Bronchial smooth muscle cell (primary cell): Measurements from ENCODE around the gene FOXN1. TPM values are rescaled to one million over a fixed set of nuclear protein-coding genes. Genes with fewer than 3 reads are reported as not detected.

Experiments
- total RNA-seq: library from RNA; depleted of rRNA; stranded (reverse); fragments of >200 nt; gene quantifications from 2 replicates; pipeline ENCODE4 v1.2.1, GENCODE V29; 2014

FOXN1 gene, protein sequence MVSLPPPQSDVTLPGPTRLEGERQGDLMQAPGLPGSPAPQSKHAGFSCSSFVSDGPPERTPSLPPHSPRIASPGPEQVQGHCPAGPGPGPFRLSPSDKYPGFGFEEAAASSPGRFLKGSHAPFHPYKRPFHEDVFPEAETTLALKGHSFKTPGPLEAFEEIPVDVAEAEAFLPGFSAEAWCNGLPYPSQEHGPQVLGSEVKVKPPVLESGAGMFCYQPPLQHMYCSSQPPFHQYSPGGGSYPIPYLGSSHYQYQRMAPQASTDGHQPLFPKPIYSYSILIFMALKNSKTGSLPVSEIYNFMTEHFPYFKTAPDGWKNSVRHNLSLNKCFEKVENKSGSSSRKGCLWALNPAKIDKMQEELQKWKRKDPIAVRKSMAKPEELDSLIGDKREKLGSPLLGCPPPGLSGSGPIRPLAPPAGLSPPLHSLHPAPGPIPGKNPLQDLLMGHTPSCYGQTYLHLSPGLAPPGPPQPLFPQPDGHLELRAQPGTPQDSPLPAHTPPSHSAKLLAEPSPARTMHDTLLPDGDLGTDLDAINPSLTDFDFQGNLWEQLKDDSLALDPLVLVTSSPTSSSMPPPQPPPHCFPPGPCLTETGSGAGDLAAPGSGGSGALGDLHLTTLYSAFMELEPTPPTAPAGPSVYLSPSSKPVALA
- not detected in 2 replicates for total RNA-seq

DNA sequence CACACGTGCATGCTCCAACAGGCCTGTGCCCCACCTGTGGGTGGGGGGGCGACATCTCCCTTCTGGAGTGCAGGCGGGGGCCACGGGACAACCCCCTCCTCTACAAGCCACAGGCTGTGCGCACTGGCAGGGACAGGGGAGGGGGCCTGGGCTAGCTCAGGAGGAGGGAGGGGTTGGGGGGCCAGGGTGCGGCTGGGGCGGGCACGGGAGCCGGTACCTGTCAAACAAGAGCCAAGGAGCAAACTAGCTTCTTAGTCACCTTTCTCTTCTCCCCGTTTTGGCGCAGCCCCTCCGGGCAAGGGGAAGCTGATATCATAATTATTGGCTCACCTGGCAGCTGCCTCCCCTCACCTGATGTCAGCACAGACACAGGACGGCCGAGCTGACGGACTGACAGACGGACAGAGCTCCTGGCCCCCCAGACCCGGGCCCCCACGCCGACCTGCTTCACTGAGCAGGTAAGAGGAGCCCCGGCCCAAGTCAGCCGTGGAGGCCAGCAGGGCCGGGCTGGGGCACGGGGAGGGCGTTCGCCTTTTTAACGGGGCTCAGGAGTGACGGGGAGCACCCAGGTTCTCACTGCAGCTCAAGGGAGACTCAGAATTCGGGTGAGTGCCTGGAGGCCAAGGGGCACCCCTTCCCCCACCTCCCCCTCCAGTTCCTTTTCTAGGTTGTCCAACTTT, at the start of gene FOXN1:
TSS of gene FOXN1 (plus strand) at position 363 of the 680 bp plus-strand sequence. CDS start 17,622 bp downstream, outside the sequence.

DNA sequence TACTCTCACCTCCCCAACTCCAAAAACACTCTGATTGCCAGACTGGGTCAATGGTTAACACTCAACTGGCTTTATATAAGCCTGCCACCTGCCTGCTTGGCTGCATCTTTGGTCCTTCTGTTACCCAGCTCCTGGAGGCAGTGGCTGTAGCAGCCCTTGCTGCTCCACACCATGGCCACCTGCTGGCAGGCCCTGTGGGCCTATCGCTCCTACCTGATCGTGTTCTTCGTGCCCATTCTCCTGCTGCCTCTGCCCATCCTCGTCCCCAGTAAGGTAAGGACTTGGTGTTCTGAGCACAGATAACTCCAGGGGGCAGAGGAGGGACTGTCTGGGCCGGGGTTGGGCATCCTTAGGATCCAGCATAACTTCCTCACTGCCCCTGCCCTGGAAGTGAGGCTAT, 32.6 kb upstream of the FOXN1 start, which contains the start of gene SLC13A2:
TSS of gene SLC13A2 (plus strand) at position 103 of the 400 bp plus-strand sequence. CDS start at position 172, 69 bp downstream.

DNA sequence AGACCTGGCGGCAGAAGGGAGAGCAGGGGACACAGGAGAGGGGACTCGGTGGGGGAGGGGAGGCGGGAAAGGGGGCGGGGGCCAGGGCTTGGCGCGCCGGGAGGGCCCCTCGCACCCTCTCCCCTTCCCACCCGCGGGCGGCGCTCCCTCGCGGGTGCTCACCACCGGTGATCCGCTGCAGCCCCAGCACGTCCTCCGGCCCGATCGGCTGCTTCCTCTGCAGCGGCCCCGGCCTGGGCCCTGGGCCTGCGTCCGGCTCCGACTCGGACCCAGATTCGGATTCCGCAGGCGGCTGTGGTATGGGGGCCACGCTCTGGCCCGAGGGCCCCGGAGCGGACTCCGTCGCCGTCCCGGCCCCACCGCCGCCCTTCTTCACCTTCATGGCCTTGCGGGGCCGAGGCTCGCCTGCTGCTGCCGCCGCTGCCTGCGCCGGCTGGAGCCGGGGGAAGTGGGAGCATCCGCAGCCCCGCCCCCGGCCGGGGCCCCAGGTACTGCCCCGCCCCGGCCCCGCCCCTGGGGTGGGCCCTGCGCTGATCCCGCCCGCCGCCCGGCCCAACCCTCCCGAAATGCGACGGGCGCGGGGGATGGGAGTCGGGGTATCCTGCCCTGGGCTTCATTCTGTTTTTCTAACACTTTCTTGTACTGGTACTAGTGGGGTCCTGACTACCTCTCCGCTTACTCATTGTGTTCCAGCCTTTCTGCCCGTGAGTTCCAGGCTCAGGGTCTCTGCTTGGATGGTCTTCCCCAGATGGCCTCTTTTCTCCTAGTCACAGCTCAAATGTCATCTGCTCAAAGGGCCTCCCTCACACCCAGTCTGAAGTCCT, 46.2 kb downstream of the FOXN1 start, which contains the start of gene UNC119:
TSS of gene UNC119 (minus strand) at position 449 of the 824 bp plus-strand sequence. CDS start at position 382, 67 bp downstream.

DNA sequence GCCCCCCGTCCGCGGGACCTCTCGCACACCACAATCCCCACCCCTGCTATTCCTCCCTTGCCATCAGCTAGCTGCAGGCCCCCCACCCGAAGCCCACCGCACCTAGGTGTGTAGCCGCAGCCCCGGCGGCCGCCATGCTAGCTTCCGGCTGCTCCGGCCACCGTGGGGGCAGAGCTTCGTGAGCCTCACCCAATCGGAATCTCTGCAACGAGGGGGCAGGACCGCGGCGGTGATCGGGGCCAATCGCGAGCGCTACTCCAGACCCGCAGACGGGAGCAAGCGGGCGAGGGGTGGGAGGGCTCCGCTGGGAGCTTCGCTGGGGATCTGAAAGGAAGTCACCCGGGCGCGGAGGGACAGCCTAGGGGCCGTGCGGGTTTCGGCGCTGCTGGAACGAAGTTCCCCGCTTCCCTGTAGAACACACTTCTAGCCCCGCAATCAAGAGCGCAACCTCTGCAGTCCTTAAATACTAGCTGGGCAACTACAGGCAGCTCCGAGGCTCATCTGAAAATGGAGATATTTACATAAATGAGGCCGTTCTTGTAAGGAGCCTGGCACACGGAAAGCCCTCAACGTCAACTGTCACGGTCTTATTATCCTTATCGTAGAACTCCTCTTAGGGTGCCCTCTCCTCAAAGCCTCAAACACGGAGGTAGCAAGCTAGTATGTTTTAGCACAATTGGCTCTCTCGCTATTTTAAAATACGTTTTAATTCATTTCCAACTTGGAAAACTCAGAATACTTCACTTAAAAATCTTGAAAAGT, 65.4 kb downstream of the FOXN1 start, which contains the start of gene PIGS:
TSS of gene PIGS (minus strand) at position 164 of the 762 bp plus-strand sequence. CDS start at position 136, 28 bp downstream.

DNA sequence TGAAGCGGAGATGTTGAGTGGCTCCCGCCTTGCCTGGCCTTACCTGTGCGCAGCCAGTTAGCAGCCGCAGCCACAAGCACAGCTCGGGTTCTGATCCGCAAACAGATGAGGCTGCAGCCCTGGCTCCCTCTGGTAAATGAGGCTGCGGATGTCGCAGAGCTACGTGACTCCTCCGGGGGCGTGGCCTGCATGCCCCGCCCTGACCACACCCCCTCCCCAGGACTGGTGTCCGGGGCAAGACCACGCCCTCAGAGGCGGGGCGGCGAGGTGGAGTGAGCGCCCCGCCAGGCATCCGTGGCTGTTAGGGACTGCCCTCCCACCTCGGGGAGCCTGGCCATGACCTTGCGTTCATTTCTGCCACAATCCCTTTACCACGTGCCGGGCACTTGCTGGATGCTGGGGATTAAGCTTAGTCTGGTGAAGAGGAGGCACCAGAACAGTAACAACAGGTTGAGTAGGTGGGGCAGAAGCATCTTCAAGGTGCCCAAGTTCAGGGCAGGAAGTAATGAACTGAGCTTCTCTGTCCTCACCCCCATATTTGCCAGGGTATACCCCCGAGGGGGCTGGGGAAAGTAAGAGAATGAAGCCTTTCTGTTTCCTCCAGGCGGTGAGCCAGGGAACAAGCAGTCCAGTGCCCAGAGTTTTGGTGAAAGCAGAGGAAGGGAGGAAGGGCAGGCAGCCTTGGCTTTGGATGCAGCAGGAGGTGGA, 70.8 kb downstream of the FOXN1 start, which contains the start of gene ALDOC:
TSS of gene ALDOC (minus strand) at position 138 of the 708 bp plus-strand sequence. CDS start 1,363 bp downstream, outside the sequence.

Other genes with a start within 250 kb of the FOXN1 start
- gene TMEM97, start 187.1 kb upstream of the FOXN1 start, total RNA-seq: 4.3 and 10.1 TPM in 2 replicates
- 61.6 and 72.7 TPM in 2 replicates for gene IFT20, start 170.9 kb upstream of the FOXN1 start, total RNA-seq
- 13.2 and 16.9 TPM in 2 replicates for gene TNFAIP1, start 170.6 kb upstream of the FOXN1 start, total RNA-seq
- 47.1 and 62.3 TPM in 2 replicates for gene POLDIP2, start 148.8 kb upstream of the FOXN1 start, total RNA-seq
- not detected in 2 replicates for gene SEBOX, start 141.1 kb upstream of the FOXN1 start, total RNA-seq
- gene VTN, start 136.0 kb upstream of the FOXN1 start, total RNA-seq: 0.09 TPM in 1 of 2 replicates, not detected in the other
- 3.9 and 7.2 TPM in 2 replicates for gene SARM1, start 134.7 kb upstream of the FOXN1 start, total RNA-seq
- 1.9 and 4.0 TPM in 2 replicates for gene SLC46A1, start 100.1 kb upstream of the FOXN1 start, total RNA-seq
- not detected in 2 replicates for gene SLC13A2, start 32.7 kb upstream of the FOXN1 start, total RNA-seq
- 22.5 and 23.4 TPM in 2 replicates for gene UNC119, start 46.3 kb downstream of the FOXN1 start, total RNA-seq
- 26.6 and 49.2 TPM in 2 replicates for gene PIGS, start 65.2 kb downstream of the FOXN1 start, total RNA-seq
- 35.7 and 53.3 TPM in 2 replicates for gene ALDOC, start 70.5 kb downstream of the FOXN1 start, total RNA-seq
- 2.6 and 7.1 TPM in 2 replicates for gene SPAG5, start 92.7 kb downstream of the FOXN1 start, total RNA-seq
- gene RSKR, start 107.8 kb downstream of the FOXN1 start, total RNA-seq: 2.0 and 3.8 TPM in 2 replicates
- 110 and 118 TPM in 2 replicates for gene BLTP2, start 138.8 kb downstream of the FOXN1 start, total RNA-seq
- gene SDF2, start 155.6 kb downstream of the FOXN1 start, total RNA-seq: 77.9 and 90.4 TPM in 2 replicates
- 40.3 and 53.1 TPM in 2 replicates for gene SUPT6H, start 155.9 kb downstream of the FOXN1 start, total RNA-seq
- 1.6 and 2.9 TPM in 2 replicates for gene PROCA1, start 205.5 kb downstream of the FOXN1 start, total RNA-seq
- gene RAB34, start 211.5 kb downstream of the FOXN1 start, total RNA-seq: 150 and 173 TPM in 2 replicates
- 733 and 1,314 TPM in 2 replicates for gene RPL23A, start 213.6 kb downstream of the FOXN1 start, total RNA-seq
- 3.3 and 6.1 TPM in 2 replicates for gene TLCD1, start 219.9 kb downstream of the FOXN1 start, total RNA-seq
- gene NEK8, start 222.4 kb downstream of the FOXN1 start, total RNA-seq: 5.0 and 7.2 TPM in 2 replicates
- gene TRAF4, start 237.7 kb downstream of the FOXN1 start, total RNA-seq: 23.8 and 26.6 TPM in 2 replicates